Subcutaneous abdominal adipose tissue (tissue), 5 donors: ENCODE measurements around the gene GLRA3.

Source experiments
- H3K27ac ChIP-seq: one replicate; pipeline ENCODE4 v1.7.0; 2013; ENCODE audit warnings: low read depth, mild to moderate bottlenecking, inconsistent platforms, low read length, moderate library complexity
- H3K27me3 ChIP-seq, 5 donors: one replicate each; pipeline ENCODE4 v1.7.0; 2013; ENCODE audit warnings: low read length in 5 of 5, inconsistent platforms in 1 of 5; ENCODE audit not compliant: control insufficient read depth in 5 of 5, insufficient read depth in 4 of 5
- H3K36me3 ChIP-seq, 5 donors: one replicate each; pipeline ENCODE4 v1.7.0; 2013; ENCODE audit warnings: low read length in 5 of 5; ENCODE audit not compliant: control insufficient read depth in 5 of 5, insufficient read depth in 5 of 5
- H3K4me1 ChIP-seq, 5 donors: one replicate each; pipeline ENCODE4 v1.7.0; 2013; ENCODE audit warnings: low read length in 5 of 5, mild to moderate bottlenecking in 3 of 5, moderate library complexity in 1 of 5; ENCODE audit not compliant: control insufficient read depth in 5 of 5, insufficient read depth in 5 of 5
- H3K4me3 ChIP-seq, 5 donors: one replicate each; pipeline ENCODE4 v1.7.0; 2013; ENCODE audit warnings: low read length in 5 of 5, low read depth in 1 of 5
- H3K9ac ChIP-seq, 5 donors: one replicate each; pipeline ENCODE4 v1.7.0; 2013; ENCODE audit warnings: low read length in 5 of 5, mild to moderate bottlenecking in 4 of 5, moderate library complexity in 3 of 5
- H3K9me3 ChIP-seq, 5 donors: one replicate each; pipeline ENCODE4 v1.7.0; 2013; ENCODE audit warnings: low read length in 5 of 5; ENCODE audit not compliant: control insufficient read depth in 5 of 5
- donor health status: healthy.
- donor health status: healthy.
- donor health status: healthy.
- donor health status: healthy.
- donor health status: healthy.

GLRA3 gene

DNA sequence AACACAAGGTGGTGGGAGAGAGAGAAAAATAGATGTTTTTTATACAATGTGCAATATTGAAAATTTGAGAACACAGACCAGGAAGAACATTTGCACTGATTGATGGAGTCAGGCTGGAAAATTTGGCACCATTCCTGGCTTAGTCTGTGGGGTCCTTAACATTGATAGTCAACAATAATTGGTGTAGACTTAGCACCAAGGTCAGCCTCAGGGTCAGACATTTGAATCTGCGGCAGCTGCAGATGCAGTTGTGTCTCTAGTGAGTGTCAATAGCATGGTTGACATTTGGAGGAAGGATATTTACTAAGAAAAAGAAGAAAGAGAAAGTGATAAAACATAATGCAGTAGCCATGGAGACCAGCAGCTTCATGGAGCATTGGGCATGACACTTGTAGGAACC lies 31.5 kb upstream of the GLRA3 start:
- Histone ChIP-seq H3K9ac (no peak overlapping the region), H3K27me3 (no peaks in the 10 kb centered on the region), H3K4me3 (no peak overlapping the region), H3K9me3 (no peaks in the 10 kb centered on the region), H3K36me3 (no peaks in the 10 kb centered on the region), H3K27ac (no peak overlapping the region), H3K4me1 (no peaks in the 10 kb centered on the region)

DNA sequence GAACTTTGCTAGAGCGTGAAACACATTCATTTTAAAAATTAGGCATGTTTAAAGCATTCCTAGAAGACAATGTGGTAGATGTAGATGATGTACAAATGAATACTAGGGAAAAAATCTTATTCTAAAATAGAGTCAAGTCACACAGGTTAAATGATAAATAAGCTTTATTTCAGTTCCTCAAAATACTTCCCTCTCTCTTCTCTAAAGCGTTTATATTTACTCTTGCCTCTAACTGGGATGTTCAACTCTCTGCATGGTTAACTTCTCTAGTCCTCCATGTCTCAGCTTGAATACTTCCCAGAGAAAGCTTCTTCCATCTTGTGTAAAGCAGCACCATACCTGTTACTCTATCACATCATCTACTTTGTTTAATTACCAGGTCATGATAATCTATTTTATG lies 30.9 kb upstream of the GLRA3 start:
- Histone ChIP-seq H3K9ac (no peak overlapping the region), H3K4me1 (no peaks in the 10 kb centered on the region), H3K36me3 (no peaks in the 10 kb centered on the region), H3K9me3 (no peaks in the 10 kb centered on the region), H3K27ac (no peak overlapping the region), H3K27me3 (no peaks in the 10 kb centered on the region), H3K4me3 (no peak overlapping the region)

DNA sequence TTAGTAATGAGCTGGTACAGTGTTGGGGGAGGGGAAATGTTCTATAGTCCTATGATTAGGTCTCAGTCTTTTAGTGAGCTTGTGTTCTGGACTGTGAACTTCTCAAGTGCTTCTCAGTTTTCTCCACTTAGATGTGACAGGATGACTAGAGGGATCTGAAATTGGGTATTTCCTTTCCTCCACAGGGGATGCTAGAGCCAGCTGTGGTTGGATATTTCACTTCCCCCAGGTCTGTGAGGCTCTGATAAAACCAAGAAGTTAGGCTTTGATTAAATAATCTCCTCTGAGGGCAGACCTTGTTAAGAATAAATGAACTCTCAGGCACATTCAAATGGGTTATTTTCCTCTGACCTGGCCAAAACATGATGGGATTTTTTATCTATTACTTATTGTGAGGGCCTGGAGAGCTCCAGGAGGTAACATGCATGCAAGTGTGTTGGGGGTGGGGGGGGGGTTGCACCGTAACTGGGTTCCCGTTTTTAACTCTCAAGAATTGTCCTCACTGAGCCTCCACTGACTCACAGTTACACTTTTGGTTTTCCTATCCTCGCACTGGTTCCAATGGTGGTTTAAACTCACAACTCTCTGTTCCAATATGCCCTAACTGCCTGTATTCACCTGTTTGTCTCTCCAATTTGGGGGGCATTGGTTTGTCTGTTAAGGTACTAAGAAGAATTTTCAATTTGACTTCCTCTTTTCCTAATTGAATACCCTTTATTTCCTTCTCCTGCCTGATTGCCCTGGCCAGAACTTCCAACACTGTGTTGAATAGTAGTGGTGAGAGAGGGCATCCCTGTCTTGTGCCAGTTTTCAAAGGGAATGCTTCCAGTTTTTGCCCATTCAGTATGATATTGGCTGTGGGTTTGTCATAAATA lies 28.1 kb upstream of the GLRA3 start:
- Histone ChIP-seq H3K9ac (no peak overlapping the region), H3K9me3 (no peaks in the 10 kb centered on the region), H3K27ac (no peak overlapping the region), H3K4me1 (no peaks in the 10 kb centered on the region), H3K27me3 (no peaks in the 10 kb centered on the region), H3K36me3 (no peaks in the 10 kb centered on the region), H3K4me3 (no peak overlapping the region)

DNA sequence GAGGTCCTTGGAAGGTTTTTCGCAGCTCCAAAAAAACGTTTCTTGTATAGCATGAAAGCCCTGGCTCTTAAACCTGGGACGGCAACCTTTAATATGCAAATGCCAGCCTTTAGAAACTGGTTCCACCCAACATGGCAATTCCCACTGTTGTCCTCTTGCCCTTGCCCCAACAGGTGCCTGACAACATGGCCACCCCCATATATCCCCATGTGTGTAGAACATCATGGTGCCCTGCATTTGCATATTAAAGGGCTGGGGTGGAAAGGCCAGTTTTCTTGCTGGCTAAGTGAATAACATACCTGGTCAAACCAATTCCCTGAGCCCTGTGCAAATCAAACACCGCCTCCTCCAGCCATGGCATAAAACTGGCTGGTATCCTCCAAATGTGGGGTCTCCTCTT lies 26.0 kb upstream of the GLRA3 start:
- no peak overlapping the region for H3K9ac ChIP-seq
- H3K27ac ChIP-seq, result no peak overlapping the region
- H3K27me3 ChIP-seq, result no peaks in the 10 kb centered on the region
- no peaks in the 10 kb centered on the region for H3K4me1 ChIP-seq
- no peak overlapping the region for H3K4me3 ChIP-seq
- H3K36me3 ChIP-seq, result no peaks in the 10 kb centered on the region
- no peaks in the 10 kb centered on the region for H3K9me3 ChIP-seq

DNA sequence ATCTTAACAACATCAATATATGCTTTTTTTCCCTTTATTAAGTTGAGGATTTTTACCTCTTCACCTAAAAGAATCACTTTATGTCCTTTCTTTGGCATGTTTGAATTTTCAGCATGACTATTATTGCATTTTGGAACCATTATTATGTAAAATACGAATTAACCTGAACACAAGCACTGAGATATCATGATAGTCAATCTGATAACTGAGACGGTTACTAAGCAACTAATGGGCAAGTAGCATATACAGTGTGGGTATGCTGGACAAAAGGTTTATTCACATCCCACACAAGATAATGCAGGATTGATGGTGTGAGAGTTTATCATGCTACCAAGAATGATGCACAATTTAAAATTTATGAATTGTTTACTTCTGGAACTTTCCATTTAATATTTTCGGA lies 24.6 kb upstream of the GLRA3 start:
- H3K4me3 ChIP-seq, result no peak overlapping the region
- no peaks in the 10 kb centered on the region for H3K36me3 ChIP-seq
- no peak overlapping the region for H3K9ac ChIP-seq

DNA sequence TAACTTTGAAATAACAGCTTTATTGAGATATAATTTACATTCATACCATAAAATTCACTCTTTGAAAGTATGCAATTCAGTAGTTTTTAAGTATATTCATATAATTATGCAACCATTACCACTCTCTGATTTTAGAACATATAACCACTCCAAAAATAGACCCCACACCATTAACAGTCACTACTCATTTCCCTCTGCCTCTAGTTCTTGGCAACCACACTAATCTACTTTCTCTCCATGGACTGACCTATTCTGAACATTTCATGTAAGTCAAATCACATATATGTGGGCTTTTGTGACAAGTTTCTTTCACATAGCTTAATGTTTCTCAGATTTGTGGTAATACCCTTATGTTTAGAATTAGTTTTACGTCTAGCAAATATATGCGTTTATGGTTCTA lies 19.5 kb upstream of the GLRA3 start:
- Histone ChIP-seq H3K9ac (no peak overlapping the region), H3K27ac (no peak overlapping the region), H3K9me3 (peaks cover 0 to 5% (median 4%) of the 10 kb centered on the region in 5 donors), H3K36me3 (no peaks in the 10 kb centered on the region), H3K4me3 (no peak overlapping the region), H3K27me3 (no peaks in the 10 kb centered on the region), H3K4me1 (no peaks in the 10 kb centered on the region)

More for the DNA sequence above, 24.6 kb upstream of the GLRA3 start:
- no peaks in the 10 kb centered on the region for H3K27me3 ChIP-seq
- H3K9me3 ChIP-seq, result no peaks in the 10 kb centered on the region
- no peaks in the 10 kb centered on the region for H3K4me1 ChIP-seq
- H3K27ac ChIP-seq, result no peak overlapping the region

DNA sequence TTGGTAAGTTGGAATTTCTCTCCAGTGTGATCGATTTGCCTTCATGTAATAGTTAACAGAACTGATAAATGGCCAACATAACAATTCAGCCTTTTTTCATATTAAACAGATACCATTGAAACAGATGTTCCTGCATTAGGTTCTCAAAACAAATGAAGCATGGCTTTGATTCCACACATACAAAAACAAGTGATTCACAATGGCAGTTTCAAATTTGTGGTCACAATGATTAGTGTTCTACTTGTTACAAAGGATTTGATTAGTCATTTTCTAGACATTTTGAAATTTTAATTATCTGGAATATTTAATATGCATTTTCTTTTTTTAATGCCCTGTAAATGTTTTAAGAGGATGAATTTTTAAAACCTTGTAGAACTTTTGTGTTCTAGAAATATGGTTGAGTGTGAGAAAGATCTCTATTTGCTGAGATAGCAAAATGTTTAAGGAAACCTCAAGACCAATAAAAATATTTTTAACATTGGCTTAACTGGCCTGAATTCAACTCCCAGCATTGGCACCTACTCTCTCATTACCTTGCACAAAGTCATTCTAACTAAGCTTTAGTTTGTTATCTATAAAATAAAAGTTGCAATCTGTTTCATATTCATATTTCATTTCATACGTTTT lies 18.9 kb upstream of the GLRA3 start:
- Histone ChIP-seq H3K4me3 (no peak overlapping the region), H3K27me3 (no peaks in the 10 kb centered on the region), H3K9ac (no peak overlapping the region), H3K9me3 (peaks cover 0 to 5% (median 4%) of the 10 kb centered on the region in 5 donors), H3K27ac (no peak overlapping the region), H3K4me1 (no peaks in the 10 kb centered on the region), H3K36me3 (no peaks in the 10 kb centered on the region)

DNA sequence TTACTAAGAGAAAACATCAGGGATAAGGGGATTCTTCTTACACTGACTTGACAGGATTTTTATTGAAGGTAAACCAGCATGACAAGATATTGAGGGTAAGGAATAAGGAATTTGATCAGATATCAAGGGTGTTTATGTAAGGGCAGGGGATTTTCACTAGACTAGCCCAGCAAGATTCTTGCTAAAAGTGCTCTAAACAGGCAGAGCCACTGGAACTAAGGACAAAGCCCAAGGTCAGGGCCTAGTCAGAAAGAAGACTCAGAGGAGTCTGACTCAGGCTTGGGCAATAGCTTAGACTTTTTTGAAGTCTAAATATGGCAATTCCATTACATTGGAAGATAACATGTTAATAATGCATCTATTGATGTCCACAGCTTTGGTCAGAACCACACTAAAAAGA lies 6.5 kb upstream of the GLRA3 start:
- H3K27me3 ChIP-seq, result no peaks in the 10 kb centered on the region
- H3K4me1 ChIP-seq, result no peaks in the 10 kb centered on the region
- no peaks in the 10 kb centered on the region for H3K36me3 ChIP-seq
- H3K9ac ChIP-seq, result no peak overlapping the region
- no peaks in the 10 kb centered on the region for H3K9me3 ChIP-seq
- H3K4me3 ChIP-seq, result no peak overlapping the region
- no peak overlapping the region for H3K27ac ChIP-seq

DNA sequence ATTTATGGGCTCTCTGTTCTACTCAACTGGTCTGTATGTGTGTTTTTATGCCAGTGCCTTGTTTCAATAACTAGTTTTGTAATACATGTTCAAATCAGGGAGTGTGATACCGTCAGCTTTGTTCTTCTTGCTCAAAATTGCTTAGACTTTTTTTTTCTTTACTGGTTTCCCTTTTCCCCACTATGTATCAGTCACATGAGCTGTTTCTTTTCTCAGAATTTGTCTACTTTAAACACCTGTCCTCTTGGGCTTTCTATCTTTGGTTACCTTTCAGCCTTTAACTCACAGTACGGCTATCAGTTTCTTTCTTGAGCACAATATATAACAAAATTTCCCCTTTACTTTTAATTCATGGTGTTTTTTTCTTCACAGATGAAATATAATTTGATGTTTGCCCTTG lies 5.4 kb upstream of the GLRA3 start:
- no peak overlapping the region for H3K9ac ChIP-seq
- H3K36me3 ChIP-seq, result no peaks in the 10 kb centered on the region
- H3K9me3 ChIP-seq, result no peaks in the 10 kb centered on the region
- peaks cover 0 to 2% (median 0%) of the 10 kb centered on the region in 5 donors for H3K4me1 ChIP-seq
- H3K4me3 ChIP-seq, result no peak overlapping the region
- no peak overlapping the region for H3K27ac ChIP-seq
- H3K27me3 ChIP-seq, result peaks cover 0 to 4% (median 0%) of the 10 kb centered on the region in 5 donors

DNA sequence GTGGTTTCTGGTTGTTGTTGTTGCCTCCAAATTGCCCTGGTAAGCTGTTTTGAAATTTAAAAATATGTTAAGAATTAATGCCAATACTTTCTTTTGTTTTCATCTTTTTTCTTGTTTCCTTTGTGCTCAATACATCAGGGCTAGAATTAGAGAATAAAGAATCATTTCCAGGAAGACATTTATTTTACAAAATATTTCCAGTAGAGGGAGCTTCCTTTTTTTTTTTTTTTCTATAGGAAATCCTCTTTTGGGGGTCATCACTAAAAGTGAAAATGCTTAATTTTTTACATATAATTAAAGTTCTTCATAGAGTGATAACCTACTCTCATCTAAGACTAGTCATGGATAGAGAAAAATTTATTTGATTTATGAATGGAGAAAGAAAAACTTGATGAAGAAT lies 2.4 kb downstream of the GLRA3 start:
- Histone ChIP-seq H3K9me3 (no peaks in the 10 kb centered on the region), H3K27ac (no peak overlapping the region), H3K4me3 (no peak overlapping the region), H3K27me3 (peaks cover 0 to 8% (median 5%) of the 10 kb centered on the region in 5 donors), H3K9ac (no peak overlapping the region), H3K36me3 (no peaks in the 10 kb centered on the region), H3K4me1 (peaks cover 0 to 10% (median 6%) of the 10 kb centered on the region in 5 donors)
